Inferior parietal cortex (tissue), 1 donor: ENCODE results near the gene CTXND2.

Experiments
- DNase-seq: peaks from one replicate; pipeline ENCODE4 v3.0.0-alpha.2; 2016; ENCODE audit errors: extremely low spot score

CTXND2 gene

GRCh38 chr1:150960646-150961045 is 73.7 kb downstream of the CTXND2 start:
- no peak for DNase-seq

GRCh38 chr1:150961756-150962155 is 74.8 kb downstream of the CTXND2 start:
- no peak for DNase-seq
